DND-41 (cell line): Measurements from ENCODE around the gene DEFB108B.
"Not testable (repeated sequence)": the region's sequence is repeated elsewhere in the genome, so short reads cannot be mapped to it uniquely, and the experiment has no call there.

Experiments used
- CTCF ChIP-seq: IDR thresholded peaks from 2 replicates; pipeline ENCODE4 v1.5.1; 2012; ENCODE audit warnings: borderline replicate concordance, low read length, moderate library complexity, mild to moderate bottlenecking; ENCODE audit not compliant: poor library complexity, severe bottlenecking; ENCODE audit errors: extremely low read depth
- EZH2 ChIP-seq: IDR thresholded peaks from 3 replicates; pipeline ENCODE4 v1.6.1; 2012; ENCODE audit warnings: borderline replicate concordance, low read depth, mild to moderate bottlenecking, moderate library complexity, low read length, inconsistent platforms; ENCODE audit not compliant: severe bottlenecking

GRCh38 chr11:71789444-71790196 is 43.4 kb upstream of the DEFB108B start:
- not testable (repeated sequence) for TF ChIP-seq CTCF, EZH2
